ENCODE results near the gene BBS12.

DNA sequence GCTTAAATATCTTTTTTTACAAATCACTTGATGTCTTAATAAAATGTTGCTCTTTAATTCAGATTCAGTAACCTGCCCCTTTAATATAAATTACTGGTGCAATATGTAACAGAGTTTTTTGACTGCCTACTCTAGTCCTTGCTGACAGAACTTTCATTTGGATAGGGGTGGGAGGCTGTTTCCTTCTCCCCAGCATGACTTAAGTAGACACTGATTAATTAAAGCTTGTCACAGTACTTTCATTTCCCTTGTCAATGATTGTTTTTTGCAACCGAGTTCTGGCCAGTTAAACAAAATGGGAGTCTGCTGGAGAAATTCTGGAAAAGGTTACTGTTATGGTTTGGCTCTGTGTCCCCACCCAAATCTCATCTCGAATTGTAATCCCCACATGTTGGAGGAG, 37.3 kb upstream of the BBS12 start:
- TF ChIP-seq, protein P1, sequence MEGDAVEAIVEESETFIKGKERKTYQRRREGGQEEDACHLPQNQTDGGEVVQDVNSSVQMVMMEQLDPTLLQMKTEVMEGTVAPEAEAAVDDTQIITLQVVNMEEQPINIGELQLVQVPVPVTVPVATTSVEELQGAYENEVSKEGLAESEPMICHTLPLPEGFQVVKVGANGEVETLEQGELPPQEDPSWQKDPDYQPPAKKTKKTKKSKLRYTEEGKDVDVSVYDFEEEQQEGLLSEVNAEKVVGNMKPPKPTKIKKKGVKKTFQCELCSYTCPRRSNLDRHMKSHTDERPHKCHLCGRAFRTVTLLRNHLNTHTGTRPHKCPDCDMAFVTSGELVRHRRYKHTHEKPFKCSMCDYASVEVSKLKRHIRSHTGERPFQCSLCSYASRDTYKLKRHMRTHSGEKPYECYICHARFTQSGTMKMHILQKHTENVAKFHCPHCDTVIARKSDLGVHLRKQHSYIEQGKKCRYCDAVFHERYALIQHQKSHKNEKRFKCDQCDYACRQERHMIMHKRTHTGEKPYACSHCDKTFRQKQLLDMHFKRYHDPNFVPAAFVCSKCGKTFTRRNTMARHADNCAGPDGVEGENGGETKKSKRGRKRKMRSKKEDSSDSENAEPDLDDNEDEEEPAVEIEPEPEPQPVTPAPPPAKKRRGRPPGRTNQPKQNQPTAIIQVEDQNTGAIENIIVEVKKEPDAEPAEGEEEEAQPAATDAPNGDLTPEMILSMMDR (IDR thresholded peaks at IDR 0.05), result no peak
- no peak for TF ChIP-seq POLR2A (IDR thresholded peaks at IDR 0.05)
